ENCODE measurements around the gene UBXN6. TPM values are rescaled to one million over a fixed set of nuclear protein-coding genes. Genes with fewer than 3 reads are reported as not detected.

UBXN6 gene
- total RNA-seq, 1 donor from 2014 or later, result 54.3 TPM

DNA sequence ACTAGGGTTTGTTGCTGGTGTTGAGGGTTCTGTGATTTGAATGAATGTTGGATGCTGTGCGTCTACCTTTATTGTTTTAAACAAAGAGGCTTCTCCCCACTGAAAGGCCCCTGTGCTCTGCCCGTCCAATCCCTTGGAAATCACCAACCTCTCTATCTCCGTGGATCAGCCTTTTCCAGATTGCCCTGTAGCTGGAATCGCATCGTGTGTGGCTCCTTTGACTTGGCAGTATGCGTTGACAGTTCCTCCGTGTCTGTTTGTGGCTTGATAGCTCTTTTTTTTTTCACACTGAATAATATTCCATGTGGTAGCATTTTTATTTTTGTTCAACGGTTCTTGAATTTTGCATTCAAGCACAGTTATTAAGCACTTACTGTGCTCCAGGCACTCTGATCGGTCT lies 23.2 kb downstream of the UBXN6 start:
- H3K4me3 Mint-ChIP-seq, result no peak overlapping the region
- ChIA-PET CTCF (no interaction called here), POLR2A (no interaction called here)
- H3K36me3 Mint-ChIP-seq (ENCODE audit: low read depth), result peaks cover 16% of the 10 kb centered on the region
- DNase-seq (no peak), ATAC-seq (ENCODE audit: low read depth) (no peak)
- no peaks in the 10 kb centered on the region for H3K27me3 Mint-ChIP-seq
- no peaks in the 10 kb centered on the region for H3K9me3 Mint-ChIP-seq
- TF ChIP-seq, protein P1, sequence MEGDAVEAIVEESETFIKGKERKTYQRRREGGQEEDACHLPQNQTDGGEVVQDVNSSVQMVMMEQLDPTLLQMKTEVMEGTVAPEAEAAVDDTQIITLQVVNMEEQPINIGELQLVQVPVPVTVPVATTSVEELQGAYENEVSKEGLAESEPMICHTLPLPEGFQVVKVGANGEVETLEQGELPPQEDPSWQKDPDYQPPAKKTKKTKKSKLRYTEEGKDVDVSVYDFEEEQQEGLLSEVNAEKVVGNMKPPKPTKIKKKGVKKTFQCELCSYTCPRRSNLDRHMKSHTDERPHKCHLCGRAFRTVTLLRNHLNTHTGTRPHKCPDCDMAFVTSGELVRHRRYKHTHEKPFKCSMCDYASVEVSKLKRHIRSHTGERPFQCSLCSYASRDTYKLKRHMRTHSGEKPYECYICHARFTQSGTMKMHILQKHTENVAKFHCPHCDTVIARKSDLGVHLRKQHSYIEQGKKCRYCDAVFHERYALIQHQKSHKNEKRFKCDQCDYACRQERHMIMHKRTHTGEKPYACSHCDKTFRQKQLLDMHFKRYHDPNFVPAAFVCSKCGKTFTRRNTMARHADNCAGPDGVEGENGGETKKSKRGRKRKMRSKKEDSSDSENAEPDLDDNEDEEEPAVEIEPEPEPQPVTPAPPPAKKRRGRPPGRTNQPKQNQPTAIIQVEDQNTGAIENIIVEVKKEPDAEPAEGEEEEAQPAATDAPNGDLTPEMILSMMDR (IDR thresholded peaks at IDR 0.05), result no peak
- intact Hi-C loops (cut with micrococcal nuclease), result no loop called here
- no peak overlapping the region for H3K27ac Mint-ChIP-seq
- peaks cover 38% of the 10 kb centered on the region for H3K4me1 Mint-ChIP-seq

DNA sequence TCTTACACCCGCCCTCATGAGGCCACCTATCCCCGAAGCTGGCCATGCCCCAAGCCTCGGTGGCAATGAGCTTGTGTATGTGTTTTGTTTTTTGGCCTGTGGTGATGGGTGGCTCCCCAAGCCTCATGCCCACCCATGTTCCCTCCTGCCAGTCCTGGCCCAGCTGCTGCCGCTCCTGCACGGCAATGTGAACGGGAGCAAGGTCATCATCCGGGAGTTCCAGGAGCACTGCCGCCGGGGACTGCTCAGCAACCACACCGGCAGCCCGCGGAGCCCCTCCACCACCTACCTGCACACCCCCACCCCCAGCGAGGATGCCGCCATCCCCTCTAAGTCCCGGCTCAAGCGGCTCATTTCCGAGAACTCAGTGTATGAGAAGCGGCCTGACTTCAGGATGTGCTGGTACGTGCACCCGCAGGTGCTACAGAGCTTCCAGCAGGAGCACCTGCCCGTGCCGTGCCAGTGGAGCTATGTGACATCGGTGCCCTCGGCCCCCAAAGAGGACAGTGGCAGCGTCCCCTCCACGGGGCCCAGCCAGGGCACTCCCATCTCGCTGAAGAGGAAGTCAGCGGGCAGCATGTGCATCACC lies 24.6 kb downstream of the UBXN6 start:
- intact Hi-C loops (cut with micrococcal nuclease), result no loop called here
- CTCF ChIA-PET, result no interaction called here
- DNase-seq (no peak), ATAC-seq (ENCODE audit: low read depth) (no peak)
- H3K4me1 Mint-ChIP-seq, result peaks cover 38% of the 10 kb centered on the region
- H3K4me3 Mint-ChIP-seq, result no peak overlapping the region
- no peaks in the 10 kb centered on the region for H3K9me3 Mint-ChIP-seq
- POLR2A ChIA-PET, result interaction anchor here (0.6 kb wide), 1 partner anchor 15 kb away, joined by 3 read pairs; no protein-coding TSS in a partner anchor
- H3K36me3 Mint-ChIP-seq (ENCODE audit: low read depth), result peaks cover 17% of the 10 kb centered on the region
- TF ChIP-seq, protein P1 (IDR thresholded peaks at IDR 0.05), result no peak
- H3K27me3 Mint-ChIP-seq, result no peaks in the 10 kb centered on the region
- no peak overlapping the region for H3K27ac Mint-ChIP-seq

DNA sequence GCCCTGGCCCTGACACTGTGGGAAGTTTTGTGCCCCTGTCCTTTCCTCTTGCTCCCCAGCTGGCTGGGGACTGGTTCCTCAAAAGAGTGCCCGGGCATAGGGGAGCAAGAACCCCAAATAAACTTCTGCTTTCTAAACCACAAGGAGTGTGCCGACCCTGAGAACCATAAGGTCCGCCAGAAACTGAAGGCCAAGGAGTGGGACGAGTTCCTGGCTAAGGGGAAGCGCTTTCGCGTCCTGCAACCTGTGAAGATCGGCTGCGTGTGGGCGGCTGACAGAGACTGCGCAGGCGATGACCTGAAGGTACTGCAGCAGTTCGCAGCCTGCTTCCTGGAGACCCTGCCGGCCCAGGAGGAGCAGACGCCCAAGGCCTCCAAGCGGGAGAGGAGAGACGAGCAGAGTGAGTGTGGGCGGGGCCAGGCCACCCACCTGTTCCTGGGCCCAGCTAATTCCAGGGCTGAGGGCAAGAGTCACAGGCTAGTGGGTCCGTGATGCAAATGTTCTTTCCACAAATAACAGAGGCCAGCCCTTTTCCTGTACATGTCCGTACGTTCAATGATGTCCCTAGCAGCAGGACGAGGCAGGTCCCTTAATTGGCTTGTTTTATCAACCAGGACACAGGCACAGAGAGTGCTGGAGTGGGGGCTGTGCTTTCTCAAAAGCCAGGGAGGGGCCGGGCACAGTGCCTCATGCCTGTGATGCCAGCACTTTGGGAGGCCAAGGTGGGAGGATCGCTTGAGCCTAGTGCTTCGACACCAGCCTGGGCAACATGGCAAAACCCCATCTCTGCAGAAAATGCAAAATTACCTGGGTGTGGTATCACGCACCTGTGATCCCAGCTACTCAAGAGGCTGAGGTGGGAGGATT lies 25.6 kb downstream of the UBXN6 start:
- peaks cover 17% of the 10 kb centered on the region for H3K36me3 Mint-ChIP-seq (ENCODE audit: low read depth)
- ATAC-seq (ENCODE audit: low read depth), result peak; percentile 56
- TF ChIP-seq, protein P1 (IDR thresholded peaks at IDR 0.05), result no peak

DNA sequence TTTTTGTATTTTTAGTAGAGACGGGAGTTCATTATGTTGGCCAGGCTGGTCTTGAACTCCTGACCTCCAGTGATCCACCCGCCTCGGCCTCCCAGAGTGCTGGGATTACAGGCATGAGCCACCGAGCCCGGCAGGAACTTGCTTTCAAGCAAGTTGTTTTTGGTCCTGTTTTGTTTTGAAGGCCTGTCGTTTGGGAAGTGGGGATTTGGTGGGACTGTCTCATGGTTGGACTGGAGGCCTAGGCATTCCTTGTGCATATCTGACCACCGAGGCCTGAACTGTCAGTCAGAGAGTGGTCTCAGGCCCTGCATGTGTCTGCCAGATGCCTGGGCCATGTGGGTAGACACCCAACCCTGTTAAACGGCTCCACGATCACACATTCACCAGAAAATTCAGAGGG lies 26.3 kb downstream of the UBXN6 start:
- DNase-seq (no peak), ATAC-seq (ENCODE audit: low read depth) (peak; percentile 13)
- TF ChIP-seq, protein P1 (IDR thresholded peaks at IDR 0.05), result no peak
- Mint-ChIP-seq H3K9me3 (no peaks in the 10 kb centered on the region), H3K27me3 (no peaks in the 10 kb centered on the region), H3K4me1 (peaks cover 38% of the 10 kb centered on the region), H3K4me3 (peak overlapping the region; percentile 73), H3K36me3 (ENCODE audit: low read depth) (peaks cover 17% of the 10 kb centered on the region), H3K27ac (peak overlapping the region; percentile 67)
- CTCF ChIA-PET, result no interaction called here
- POLR2A ChIA-PET, result interaction anchor here (1.2 kb wide), 1 partner anchor 40 kb away, joined by 3 read pairs; no protein-coding TSS in a partner anchor
- intact Hi-C loops (cut with micrococcal nuclease), result no loop called here

More for the DNA sequence above, 25.6 kb downstream of the UBXN6 start:
- Mint-ChIP-seq H3K27me3 (no peaks in the 10 kb centered on the region), H3K9me3 (no peaks in the 10 kb centered on the region), H3K27ac (peak overlapping the region; percentile 67), H3K4me3 (peak overlapping the region; percentile 73), H3K4me1 (peaks cover 38% of the 10 kb centered on the region)
- intact Hi-C loops (cut with micrococcal nuclease), result no loop called here
- DNase-seq, result no peak
- POLR2A ChIA-PET, result interaction anchor here (1.2 kb wide), 1 partner anchor 39 kb away, joined by 3 read pairs; no protein-coding TSS in a partner anchor
- CTCF ChIA-PET, result no interaction called here

DNA sequence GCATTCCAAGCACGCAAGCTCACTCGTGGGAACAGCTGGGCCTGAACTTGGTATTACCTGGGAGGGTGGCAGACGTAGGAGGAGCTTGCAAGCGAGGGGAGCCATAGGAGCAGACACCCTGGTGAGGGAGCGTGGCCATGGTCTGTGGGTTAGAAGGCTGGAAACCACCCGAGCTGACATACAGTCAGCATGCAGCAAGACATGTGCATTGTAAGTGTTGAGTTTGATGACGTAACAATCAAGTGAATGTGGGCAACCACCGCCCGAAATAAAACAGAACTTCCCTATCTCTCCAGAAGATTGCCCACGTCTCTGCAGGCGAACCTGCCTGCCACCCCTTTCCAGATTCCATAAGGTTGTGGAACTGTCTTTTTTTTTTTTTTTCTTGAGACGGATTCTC lies 26.8 kb downstream of the UBXN6 start:
- DNase-seq (no peak), ATAC-seq (ENCODE audit: low read depth) (peak; percentile 78)
- intact Hi-C loops (cut with micrococcal nuclease), result loop anchor here (1.0 kb wide), 1 partner anchor 28 kb away; the partner anchor contains the start of gene CHAF1A
- H3K4me1 Mint-ChIP-seq, result peaks cover 38% of the 10 kb centered on the region
- H3K36me3 Mint-ChIP-seq (ENCODE audit: low read depth), result peaks cover 19% of the 10 kb centered on the region
- CTCF ChIA-PET, result interaction anchor here (0.6 kb wide), 1 partner anchor 61 kb away, joined by 3 read pairs; no protein-coding TSS in a partner anchor
- no peaks in the 10 kb centered on the region for H3K27me3 Mint-ChIP-seq
- POLR2A ChIA-PET, result interaction anchor here (0.5 to 0.8 kb wide), 4 partner anchors 169 to 1473 kb away, joined by 3 to 5 read pairs (median 4); no protein-coding TSS in a partner anchor
- H3K27ac Mint-ChIP-seq, result peak overlapping the region; percentile 67
- TF ChIP-seq, protein P1 (IDR thresholded peaks at IDR 0.05), result no peak
- no peaks in the 10 kb centered on the region for H3K9me3 Mint-ChIP-seq
- peak overlapping the region; percentile 38 for H3K4me3 Mint-ChIP-seq

Measured in activated B cell treated with CpG ODN at 0.5 μM for 24 hours (primary cell).